Choroid plexus epithelial cell (primary cell): ENCODE measurements around the gene DSC3.
A peak's percentile ranks its signal among the peaks of the same experiment; 100 is the strongest.

Experiments used
- DNase-seq: peaks from one replicate; pipeline ENCODE4 v3.0.0-alpha.2; 2010; ENCODE audit warnings: low read depth
- H3K4me3 ChIP-seq: 2 replicates; pipeline ENCODE4 v1.5.1; 2011; ENCODE audit warnings: low read depth, mild to moderate bottlenecking, control low read depth, low read length, moderate library complexity
- TF ChIP-seq, protein P1 (sequence below): conservative IDR thresholded peaks from 2 replicates; pipeline ENCODE4 v1.5.1; 2011; ENCODE audit warnings: low read depth, mild to moderate bottlenecking, control low read depth, inconsistent platforms, low read length, moderate library complexity

DSC3 gene

DNA sequence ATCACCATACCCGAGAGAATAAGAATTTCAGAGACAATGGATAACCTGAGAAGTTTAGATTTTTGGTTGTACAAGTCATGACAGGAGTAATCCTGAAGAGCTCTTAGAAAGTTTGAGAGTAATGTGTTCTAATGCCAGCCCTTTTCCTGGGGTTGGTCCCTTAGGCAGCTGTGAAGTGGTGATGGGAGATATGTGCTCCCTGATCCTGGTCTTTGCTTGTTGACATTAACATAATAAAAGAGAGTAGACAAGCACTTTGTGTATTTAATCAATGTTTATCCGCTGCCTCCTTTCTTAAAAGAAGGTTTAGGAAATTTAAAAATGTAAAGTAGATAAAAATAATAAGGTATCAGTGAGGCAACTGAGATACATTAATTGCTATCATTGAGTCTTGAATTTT is 13.8 kb upstream of the DSC3 start:
- DNase-seq = no peak

DNA sequence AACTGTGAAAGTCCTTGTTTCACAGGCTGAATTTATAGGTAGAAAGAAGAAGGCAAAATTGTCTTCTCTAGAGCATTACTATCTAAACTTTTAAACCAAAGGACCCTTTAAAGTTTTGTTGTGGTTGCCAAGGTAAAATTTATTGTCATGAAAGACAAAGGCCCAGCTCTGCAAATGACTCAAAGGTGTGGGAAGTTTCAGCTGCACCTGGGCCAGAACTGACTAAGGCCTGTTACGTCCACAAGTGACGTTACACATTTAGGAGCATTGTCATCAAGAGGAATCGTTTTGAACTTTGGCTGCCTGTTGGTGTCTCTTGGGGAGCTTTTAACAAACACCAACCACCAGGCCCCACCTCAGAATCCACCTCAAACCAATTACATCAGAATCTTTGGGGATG is 8.1 kb upstream of the DSC3 start:
- DNase-seq = no peak
- TF ChIP-seq, protein P1, sequence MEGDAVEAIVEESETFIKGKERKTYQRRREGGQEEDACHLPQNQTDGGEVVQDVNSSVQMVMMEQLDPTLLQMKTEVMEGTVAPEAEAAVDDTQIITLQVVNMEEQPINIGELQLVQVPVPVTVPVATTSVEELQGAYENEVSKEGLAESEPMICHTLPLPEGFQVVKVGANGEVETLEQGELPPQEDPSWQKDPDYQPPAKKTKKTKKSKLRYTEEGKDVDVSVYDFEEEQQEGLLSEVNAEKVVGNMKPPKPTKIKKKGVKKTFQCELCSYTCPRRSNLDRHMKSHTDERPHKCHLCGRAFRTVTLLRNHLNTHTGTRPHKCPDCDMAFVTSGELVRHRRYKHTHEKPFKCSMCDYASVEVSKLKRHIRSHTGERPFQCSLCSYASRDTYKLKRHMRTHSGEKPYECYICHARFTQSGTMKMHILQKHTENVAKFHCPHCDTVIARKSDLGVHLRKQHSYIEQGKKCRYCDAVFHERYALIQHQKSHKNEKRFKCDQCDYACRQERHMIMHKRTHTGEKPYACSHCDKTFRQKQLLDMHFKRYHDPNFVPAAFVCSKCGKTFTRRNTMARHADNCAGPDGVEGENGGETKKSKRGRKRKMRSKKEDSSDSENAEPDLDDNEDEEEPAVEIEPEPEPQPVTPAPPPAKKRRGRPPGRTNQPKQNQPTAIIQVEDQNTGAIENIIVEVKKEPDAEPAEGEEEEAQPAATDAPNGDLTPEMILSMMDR = no peak

More for the DNA sequence above, 13.8 kb upstream of the DSC3 start:
- TF ChIP-seq, protein P1 = no peak
- H3K4me3 ChIP-seq = no peak overlapping the region

DNA sequence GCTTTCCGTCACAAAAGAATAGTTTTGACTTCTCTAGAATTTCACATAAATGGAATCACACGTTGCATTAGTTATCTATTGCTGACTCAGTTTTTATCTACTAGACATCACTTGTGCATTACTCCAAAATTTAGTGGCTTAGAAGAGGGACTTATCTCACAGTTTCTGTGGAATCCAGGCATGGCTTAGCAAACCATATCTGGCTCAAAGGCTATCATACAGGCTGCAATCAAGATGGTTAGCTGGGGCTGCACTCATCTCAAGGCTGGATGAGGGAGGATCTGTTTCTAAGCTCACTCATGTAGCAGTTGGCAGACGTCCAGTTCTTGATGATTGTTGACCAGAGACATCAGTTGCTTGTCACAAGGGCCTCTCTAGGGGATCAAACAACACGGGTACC is 6.6 kb upstream of the DSC3 start:
- H3K4me3 ChIP-seq = no peak overlapping the region
- no peak for DNase-seq

More for the DNA sequence above, 8.1 kb upstream of the DSC3 start:
- H3K4me3 ChIP-seq = no peak overlapping the region

DNA sequence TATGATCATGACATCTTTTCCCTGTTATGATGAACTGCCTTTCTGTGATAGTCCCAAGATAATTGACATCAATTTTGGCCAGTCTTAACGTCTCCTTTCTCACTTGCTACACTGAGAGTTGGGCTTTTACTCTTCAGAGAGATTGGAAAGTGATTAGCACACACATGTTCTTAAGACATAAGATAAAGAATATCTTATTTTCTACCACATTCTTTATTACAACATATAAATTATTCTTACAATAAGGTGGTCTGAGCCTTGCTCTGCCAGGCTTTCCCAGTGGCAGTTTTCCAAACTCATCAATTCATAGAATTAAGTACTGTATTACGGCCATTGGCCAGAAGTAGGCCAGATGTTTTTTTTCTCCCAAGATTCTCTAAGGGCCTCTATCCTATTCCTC is 5.7 kb upstream of the DSC3 start:
- TF ChIP-seq, protein P1 = no peak
- DNase-seq = no peak
- H3K4me3 ChIP-seq = no peak overlapping the region

More for the DNA sequence above, 6.6 kb upstream of the DSC3 start:
- TF ChIP-seq, protein P1 = no peak

GRCh38 chr18:31046916-31047315 is 4.4 kb upstream of the DSC3 start:
- no peak for DNase-seq
- TF ChIP-seq, protein P1 = no peak

DNA sequence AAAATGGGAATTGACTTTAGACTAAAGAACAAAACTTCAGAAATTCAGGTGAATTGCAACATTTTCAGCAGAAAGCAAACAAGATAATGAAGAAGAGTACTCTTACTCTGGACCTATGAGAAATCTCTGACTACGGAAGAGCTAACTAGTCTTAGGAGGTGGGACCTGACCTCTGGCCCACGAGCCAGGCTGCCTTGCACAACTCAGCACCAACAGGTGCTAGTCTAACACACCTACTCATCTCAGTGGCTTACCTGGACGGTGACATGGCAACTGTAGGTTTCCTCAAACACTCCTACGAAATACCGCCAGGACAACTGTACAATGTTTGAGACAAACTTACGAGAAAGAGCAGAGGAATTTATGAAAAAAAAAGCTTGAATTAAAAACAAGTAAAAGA is 3.1 kb upstream of the DSC3 start:
- DNase-seq = no peak
- TF ChIP-seq, protein P1 = no peak
- H3K4me3 ChIP-seq = no peak overlapping the region

More at GRCh38 chr18:31046916-31047315, 4.4 kb upstream of the DSC3 start:
- no peak overlapping the region for H3K4me3 ChIP-seq

- H3K4me3 ChIP-seq = no peak overlapping the region
- DNase-seq = peak; percentile 15
- TF ChIP-seq, protein P1 = no peak
These were observed 2.4 kb upstream of the DSC3 start for GRCh38 chr18:31044926-31045325.
